Uterus (tissue), 4 donors: Measurements from ENCODE around the gene MRI1. TPM values are rescaled to one million over a fixed set of nuclear protein-coding genes. Genes with fewer than 3 reads are reported as not detected.

Source experiments
- DNase-seq, 2 donors: peaks; one replicate each; pipeline ENCODE4 v3.0.0-alpha.2; 2019 to 2020
- H3K27ac ChIP-seq, 2 donors: fragments of 200-600 bp; sonication (generic); 1 replicate in 1 of 2; 2 replicates in 1 of 2; pipeline ENCODE4 v1.5.1; 2016 to 2018
- H3K27me3 ChIP-seq, 2 donors: fragments of 200-600 bp; sonication (generic); one replicate each; pipeline ENCODE4 v1.5.1; 2018 to 2019; ENCODE audit warnings: control low read depth in 1 of 2
- H3K36me3 ChIP-seq, 2 donors: fragments of 200-600 bp; sonication (generic); one replicate each; pipeline ENCODE4 v1.5.1; 2019; ENCODE audit warnings: control low read depth in 1 of 2
- H3K4me1 ChIP-seq, 2 donors: fragments of 200-600 bp; sonication (generic); one replicate each; pipeline ENCODE4 v1.5.1; 2018 to 2019; ENCODE audit warnings: control low read depth in 1 of 2
- H3K4me3 ChIP-seq, 2 donors: fragments of 200-600 bp; sonication (generic); 1 replicate in 1 of 2; 2 replicates in 1 of 2; pipeline ENCODE4 v1.5.1; 2018 to 2019; ENCODE audit warnings: mild to moderate bottlenecking in 1 of 2
- H3K9me3 ChIP-seq, 2 donors: fragments of 200-600 bp; sonication (generic); one replicate each; pipeline ENCODE4 v1.5.1; 2019; ENCODE audit warnings: control low read depth in 1 of 2
- CTCF ChIP-seq, 4 experiments: fragments of 200-600 bp in 2 of 4; fragments of 450-650 bp in 2 of 4; sonication (generic) in 2 of 4; IDR thresholded peaks; one replicate each; pipeline ENCODE4 v1.5.1; 2016 to 2019; ENCODE audit warnings: antibody characterized with exemption in 4 of 4, mild to moderate bottlenecking in 2 of 4, moderate library complexity in 1 of 4
- POLR2A ChIP-seq, 2 donors: fragments of 450-650 bp; IDR thresholded peaks; one replicate each; pipeline ENCODE4 v1.6.1; 2016; ENCODE audit warnings: antibody characterized with exemption in 2 of 2, mild to moderate bottlenecking in 1 of 2, moderate library complexity in 1 of 2
- intact Hi-C: fragments of 100-400 bp; cut with DNase I; formaldehyde crosslinking; loops from one replicate; pipeline ENCODE4 v1.15.1; 2023; ENCODE audit warnings: low total_unique reads
- total RNA-seq, 4 donors: library from RNA; depleted of rRNA in 3 of 4; stranded (reverse); fragments of >200 nt in 3 of 4; gene quantifications; one replicate each; pipeline versions ENCODE4 v1.1.0 to v1.2.4, GENCODE V29; 2014 to 2023
- donor health status: DM: yes; HTN: yes; CAD: no.

The MRI1 gene
- total RNA-seq, 4 donors from 2014 or later, result 33.3 to 62.4 (median 45.9) TPM

- H3K27me3 ChIP-seq, result no peaks in the 10 kb centered on the region
- intact Hi-C loops, result no loop called here
- no peak for DNase-seq
- H3K4me3 ChIP-seq, result peak overlapping the region; percentile 49 to 82
- peak overlapping the region; percentile 76 to 80 for H3K27ac ChIP-seq
- H3K4me1 ChIP-seq, result peaks cover 0 to 5% of the 10 kb centered on the region in 2 donors
- H3K9me3 ChIP-seq, result no peaks in the 10 kb centered on the region
- TF ChIP-seq POLR2A (IDR thresholded peaks at IDR 0.05), result no peak
- TF ChIP-seq CTCF (IDR thresholded peaks at IDR 0.05), result no peak
- no peaks in the 10 kb centered on the region for H3K36me3 ChIP-seq
Measured at GRCh38 chr19:13764821-13765394, 586 bp downstream of the MRI1 start.

GRCh38 chr19:13765395-13766094 lies 1.2 kb downstream of the MRI1 start:
- Histone ChIP-seq H3K4me3 (peak overlapping the region; percentile 49 to 82), H3K36me3 (no peaks in the 10 kb centered on the region), H3K27ac (peak overlapping the region; percentile 76 to 80), H3K4me1 (peaks cover 0 to 5% of the 10 kb centered on the region in 2 donors), H3K27me3 (no peaks in the 10 kb centered on the region), H3K9me3 (no peaks in the 10 kb centered on the region)
- TF ChIP-seq CTCF (IDR thresholded peaks at IDR 0.05) (no peak), POLR2A (IDR thresholded peaks at IDR 0.05) (no peak)
- intact Hi-C loops, result no loop called here
- DNase-seq, result no peak

- Histone ChIP-seq H3K4me1 (peaks cover 0 to 5% of the 10 kb centered on the region in 2 donors), H3K27me3 (no peaks in the 10 kb centered on the region), H3K4me3 (no peak overlapping the region), H3K9me3 (no peaks in the 10 kb centered on the region), H3K27ac (no peak overlapping the region), H3K36me3 (no peaks in the 10 kb centered on the region)
- no peak for DNase-seq
- intact Hi-C loops, result no loop called here
- TF ChIP-seq POLR2A (IDR thresholded peaks at IDR 0.05) (no peak), CTCF (IDR thresholded peaks at IDR 0.05) (no peak)
Measured at GRCh38 chr19:13766095-13766481, 1.8 kb downstream of the MRI1 start.

- TF ChIP-seq CTCF (IDR thresholded peaks at IDR 0.05) (no peak), POLR2A (IDR thresholded peaks at IDR 0.05) (no peak)
- Histone ChIP-seq H3K36me3 (no peaks in the 10 kb centered on the region), H3K4me1 (peaks cover 0 to 5% of the 10 kb centered on the region in 2 donors), H3K4me3 (no peak overlapping the region), H3K27ac (no peak overlapping the region), H3K27me3 (no peaks in the 10 kb centered on the region), H3K9me3 (no peaks in the 10 kb centered on the region)
- intact Hi-C loops, result no loop called here
- no peak for DNase-seq
Measured at GRCh38 chr19:13768510-13768909, 4.2 kb downstream of the MRI1 start.

GRCh38 chr19:13770013-13770635 lies 5.8 kb downstream of the MRI1 start:
- Histone ChIP-seq H3K27me3 (no peaks in the 10 kb centered on the region), H3K36me3 (no peaks in the 10 kb centered on the region), H3K27ac (no peak overlapping the region), H3K9me3 (no peaks in the 10 kb centered on the region), H3K4me1 (peaks cover 0 to 6% of the 10 kb centered on the region in 2 donors), H3K4me3 (no peak overlapping the region)
- intact Hi-C loops, result no loop called here
- TF ChIP-seq CTCF (IDR thresholded peaks at IDR 0.05) (no peak), POLR2A (IDR thresholded peaks at IDR 0.05) (no peak)
- DNase-seq, result no peak
